GM23248 (cell line): ENCODE results near the gene LRP1-AS. TPM values are rescaled to one million over a fixed set of nuclear protein-coding genes. Genes with fewer than 3 reads are reported as not detected.

Experiments used
- DNase-seq: peaks from one replicate; pipeline ENCODE4 v3.0.0-alpha.2; 2015
- H2AFZ ChIP-seq: fragments of 200-600 bp; sonication (generic); 2 replicates; pipeline ENCODE4 v1.6.1; 2016; ENCODE audit warnings: antibody characterized with exemption
- H3F3A ChIP-seq: fragments of 200-600 bp; sonication (generic); 2 replicates; pipeline ENCODE4 v1.6.1; 2016; ENCODE audit warnings: mild to moderate bottlenecking, antibody characterized with exemption, mixed run types; ENCODE audit not compliant: insufficient read depth
- H3K27ac ChIP-seq: fragments of 200-600 bp; sonication (generic); 2 replicates; pipeline ENCODE4 v1.5.1; 2016; ENCODE audit warnings: mild to moderate bottlenecking
- H3K27me3 ChIP-seq: fragments of 200-600 bp; sonication (generic); replicated peaks from 2 replicates; pipeline ENCODE4 v1.6.1; 2016; ENCODE audit warnings: mild to moderate bottlenecking; ENCODE audit not compliant: insufficient read depth
- H3K36me3 ChIP-seq: fragments of 200-600 bp; sonication (generic); 2 replicates; pipeline ENCODE4 v1.6.1; 2016; ENCODE audit warnings: low read depth, mild to moderate bottlenecking
- H3K4me1 ChIP-seq: fragments of 200-600 bp; sonication (generic); 2 replicates; pipeline ENCODE4 v1.6.1; 2016; ENCODE audit warnings: mild to moderate bottlenecking; ENCODE audit not compliant: insufficient read depth
- H3K4me2 ChIP-seq: fragments of 200-600 bp; sonication (generic); one replicate; pipeline ENCODE4 v1.6.1; 2016; ENCODE audit warnings: mild to moderate bottlenecking; ENCODE audit not compliant: unreplicated experiment
- H3K4me3 ChIP-seq: fragments of 200-600 bp; sonication (generic); 2 replicates; pipeline ENCODE4 v1.5.1; 2016; ENCODE audit warnings: mild to moderate bottlenecking
- H3K79me2 ChIP-seq: fragments of 200-600 bp; sonication (generic); 2 replicates; pipeline ENCODE4 v1.6.1; 2016; ENCODE audit warnings: mild to moderate bottlenecking; ENCODE audit not compliant: insufficient read depth
- H3K9ac ChIP-seq: fragments of 200-600 bp; sonication (generic); 2 replicates; pipeline ENCODE4 v1.6.1; 2016; ENCODE audit warnings: mild to moderate bottlenecking
- H3K9me2 ChIP-seq: fragments of 200-600 bp; sonication (generic); 2 replicates; pipeline ENCODE4 v1.6.1; 2016; ENCODE audit warnings: mixed run types, mild to moderate bottlenecking, moderate library complexity; ENCODE audit not compliant: insufficient read depth
- H3K9me3 ChIP-seq: fragments of 200-600 bp; sonication (generic); one replicate; pipeline ENCODE4 v1.6.1; 2017; ENCODE audit warnings: low read depth
- H4K20me1 ChIP-seq: fragments of 200-600 bp; sonication (generic); 2 replicates; pipeline ENCODE4 v1.6.0; 2016; ENCODE audit not compliant: insufficient read depth
- EZH2 ChIP-seq: fragments of 200-600 bp; sonication (generic); IDR thresholded peaks from 2 replicates; pipeline ENCODE4 v1.6.1; 2018; ENCODE audit warnings: antibody characterized with exemption, mild to moderate bottlenecking; ENCODE audit not compliant: insufficient read depth, poor library complexity, severe bottlenecking
- EZH2phosphoT487 ChIP-seq: fragments of 200-600 bp; sonication (generic); IDR thresholded peaks from 2 replicates; pipeline ENCODE4 v1.6.1; 2018; ENCODE audit warnings: antibody characterized with exemption, moderate library complexity, mild to moderate bottlenecking, low read depth; ENCODE audit not compliant: insufficient read depth
- WGBS, 2 experiments: methylation state at CpG; one replicate each; pipeline ENCODE4 v1.1.6; 2015 to 2017; ENCODE audit warnings: low lambda C conversion rate in 2 of 2, low coverage in 1 of 2; ENCODE audit errors: missing lambda C conversion rate in 2 of 2; 5-methylcytosine and 5-hydroxymethylcytosine counted together
- in situ Hi-C: fragments of 300-500 bp; cut with MboI; formaldehyde crosslinking; loops from 2 replicates; pipeline ENCODE4 v1.15.0; 2020
- polyA plus RNA-seq: library from polyadenylated mRNA; unstranded; fragments of >200 nt; fragmentation: Nextera tagmentation; extraction: Ambion mirVana; gene quantifications from 2 replicates; pipeline ENCODE4 v1.2.1, GENCODE V29; 2016
- total RNA-seq: library from RNA; depleted of rRNA; stranded (reverse); fragments of >200 nt; shearing (Covaris generic); gene quantifications from 2 replicates; pipeline ENCODE4 v1.2.3, GENCODE V29; 2014

LRP1-AS gene
- total and polyA plus RNA-seq, 2 experiments from 2014 or later: 0.60 TPM; not detected in 1

DNA sequence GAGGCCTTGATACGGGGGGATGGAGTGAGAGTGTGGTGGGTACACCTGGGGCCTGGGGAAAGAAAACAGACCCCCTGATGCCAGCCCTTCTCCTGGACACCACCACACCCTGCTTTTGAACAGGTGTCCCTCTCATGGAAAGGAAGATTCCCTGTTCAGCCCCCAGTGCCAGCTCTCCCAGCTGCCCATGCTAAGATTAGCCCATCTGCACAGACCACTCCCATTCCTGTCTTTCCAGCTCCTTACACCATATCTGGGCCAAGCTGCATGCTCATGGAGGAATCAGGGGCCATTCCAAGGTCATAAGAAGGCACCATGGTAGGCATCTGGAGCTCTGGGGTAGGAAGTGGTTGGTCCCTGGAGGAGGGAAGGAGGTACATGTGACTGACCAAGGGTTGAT is 48.9 kb downstream of the LRP1-AS start:
- no peak for DNase-seq
- peaks cover 14% of the 10 kb centered on the region for H3K4me1 ChIP-seq
- H3F3A ChIP-seq: peaks cover 70% of the 10 kb centered on the region
- H3K9me3 ChIP-seq: no peaks in the 10 kb centered on the region
- in situ Hi-C loops: no loop called here
- no peak overlapping the region for H3K4me2 ChIP-seq
- H4K20me1 ChIP-seq: no peaks in the 10 kb centered on the region
- no peaks in the 10 kb centered on the region for H3K9me2 ChIP-seq
- no peak for TF ChIP-seq EZH2phosphoT487
- TF ChIP-seq EZH2: no peak
- no peaks in the 10 kb centered on the region; the same call in 1 of the 2 replicates for H3K79me2 ChIP-seq
- WGBS, 2 experiments: 58 to 78% methylated on average over 1 of the region's 1 CpG
- H2AFZ ChIP-seq: no peak overlapping the region
- H3K9ac ChIP-seq: no peak overlapping the region
- H3K4me3 ChIP-seq: no peak overlapping the region
- H3K36me3 ChIP-seq: peaks cover 16% of the 10 kb centered on the region
- H3K27ac ChIP-seq: peak overlapping the region; percentile 41
- H3K27me3 ChIP-seq: no peaks in the 10 kb centered on the region

DNA sequence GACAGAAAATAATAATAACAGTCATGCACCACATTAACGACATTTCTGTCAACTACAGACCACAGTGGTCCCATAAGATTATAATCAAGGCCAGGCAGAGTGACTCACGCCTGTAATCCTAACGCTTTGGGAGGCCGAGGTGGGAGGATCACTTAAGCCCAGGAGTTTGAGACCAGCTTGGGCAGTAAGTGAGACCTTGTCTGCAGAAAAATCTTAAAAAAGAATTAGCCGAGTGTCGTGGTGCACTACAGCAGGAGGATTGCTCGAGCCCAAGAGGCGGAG is 49.9 kb downstream of the LRP1-AS start:
- WGBS, 2 experiments: 70 to 79% methylated on average over 8 of the region's 8 CpGs
- in situ Hi-C loops: no loop called here
- peaks cover 20% of the 10 kb centered on the region for H3K36me3 ChIP-seq
- no peak for DNase-seq
- no peaks in the 10 kb centered on the region for H4K20me1 ChIP-seq
- peaks cover 8% of the 10 kb centered on the region for H3K79me2 ChIP-seq
- peaks cover 71% of the 10 kb centered on the region for H3F3A ChIP-seq
- peak overlapping the region; percentile 10; the same call in 1 of the 2 replicates for H3K27ac ChIP-seq
- no peak overlapping the region for H3K4me2 ChIP-seq
- no peak for TF ChIP-seq EZH2phosphoT487
- TF ChIP-seq EZH2: no peak
- no peak overlapping the region for H3K4me3 ChIP-seq
- no peak overlapping the region for H3K9ac ChIP-seq
- H3K9me3 ChIP-seq: no peaks in the 10 kb centered on the region
- H3K27me3 ChIP-seq: no peaks in the 10 kb centered on the region
- H3K4me1 ChIP-seq: peaks cover 25% of the 10 kb centered on the region
- H3K9me2 ChIP-seq: no peaks in the 10 kb centered on the region
- no peak overlapping the region for H2AFZ ChIP-seq

DNA sequence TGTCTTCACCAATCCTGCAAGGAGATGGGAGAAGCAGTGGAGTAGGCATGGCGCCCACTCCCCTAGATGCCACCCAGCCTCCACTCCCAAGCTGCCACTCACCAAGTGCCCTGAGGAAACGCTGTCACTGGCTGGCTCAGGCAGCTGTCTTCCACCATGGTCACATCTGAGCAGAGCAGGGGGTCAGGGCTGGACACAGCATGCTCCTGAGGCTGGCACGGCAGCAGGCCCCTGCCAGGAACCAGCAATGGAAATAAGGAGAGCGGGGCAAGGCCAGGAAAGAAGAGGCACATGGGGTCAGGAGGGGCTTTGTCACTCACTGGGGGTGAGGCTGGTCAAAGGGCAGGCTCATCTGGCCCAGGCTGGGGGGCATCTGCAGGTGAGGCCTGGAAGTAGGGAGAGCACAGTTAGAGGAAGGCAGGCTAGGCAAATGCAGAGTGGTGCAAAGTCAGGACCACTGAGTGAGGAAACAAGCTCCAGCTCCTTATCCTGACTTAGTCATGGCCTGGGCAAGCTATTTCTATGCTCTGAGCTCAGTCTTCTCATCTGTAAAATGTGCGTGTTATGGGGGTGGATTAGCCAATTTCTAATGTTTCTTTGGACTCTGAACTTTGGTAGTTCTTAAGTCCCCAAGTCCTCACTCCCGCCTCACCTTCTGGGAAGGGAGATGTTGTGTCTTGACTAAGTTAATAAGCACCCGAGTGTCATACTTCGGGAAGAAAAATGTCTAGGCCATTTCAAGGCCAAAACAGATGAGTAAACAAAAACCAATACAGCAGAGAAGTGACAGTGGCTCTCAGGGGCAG is 50.5 kb downstream of the LRP1-AS start:
- in situ Hi-C loops: no loop called here
- Histone ChIP-seq H3K79me2 (peaks cover 13% of the 10 kb centered on the region), H2AFZ (no peak overlapping the region), H3K9me3 (no peaks in the 10 kb centered on the region), H3K27ac (peak overlapping the region; percentile 9), H3K4me1 (peaks cover 30% of the 10 kb centered on the region), H4K20me1 (no peaks in the 10 kb centered on the region), H3K27me3 (no peaks in the 10 kb centered on the region), H3F3A (peaks cover 72% of the 10 kb centered on the region), H3K9ac (no peak overlapping the region), H3K9me2 (no peaks in the 10 kb centered on the region), H3K4me3 (no peak overlapping the region), H3K36me3 (peaks cover 26% of the 10 kb centered on the region), H3K4me2 (no peak overlapping the region)
- 77% methylated on average over 8 of the region's 8 CpGs for WGBS, 2 experiments
- TF ChIP-seq EZH2 (no peak), EZH2phosphoT487 (no peak)
- no peak for DNase-seq

DNA sequence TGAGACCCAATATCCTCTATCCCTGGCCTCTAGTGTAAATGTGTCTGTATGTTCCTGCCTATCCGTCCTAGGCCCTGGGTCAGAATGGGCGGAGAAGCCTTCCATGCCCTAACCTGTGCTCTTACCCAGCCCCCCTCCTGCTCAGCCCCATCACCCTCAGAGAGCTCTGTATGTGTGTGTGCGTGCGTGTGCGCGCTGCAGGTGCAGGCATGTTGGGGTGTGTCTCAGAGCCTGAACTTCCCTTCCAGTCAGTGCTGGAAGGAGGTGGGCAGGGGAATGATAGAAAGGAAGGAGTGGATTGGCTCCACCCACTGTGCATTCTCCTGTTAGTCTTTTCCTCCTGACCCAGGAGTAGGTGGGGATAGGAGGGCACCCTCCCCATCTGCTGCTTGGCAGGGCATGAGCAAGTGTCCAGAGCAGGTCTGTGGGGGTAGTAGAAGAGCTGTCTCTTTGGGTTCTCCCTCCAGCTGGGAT is 51.3 kb downstream of the LRP1-AS start:
- peak; percentile 47 for DNase-seq
- in situ Hi-C loops: no loop called here
- Histone ChIP-seq H3K4me3 (no peak overlapping the region), H3K36me3 (peaks cover 34% of the 10 kb centered on the region), H3K79me2 (peaks cover 22% of the 10 kb centered on the region), H3K4me1 (peaks cover 32% of the 10 kb centered on the region), H3K27ac (peak overlapping the region; percentile 77), H4K20me1 (no peaks in the 10 kb centered on the region), H3K9ac (no peak overlapping the region), H2AFZ (no peak overlapping the region), H3K27me3 (no peaks in the 10 kb centered on the region), H3K9me3 (no peaks in the 10 kb centered on the region), H3K4me2 (no peak overlapping the region), H3K9me2 (no peaks in the 10 kb centered on the region), H3F3A (peaks cover 72% of the 10 kb centered on the region)
- TF ChIP-seq EZH2: no peak
- no peak for TF ChIP-seq EZH2phosphoT487
- 72 to 80% methylated on average over 6 of the region's 6 CpGs for WGBS, 2 experiments
